ENCODE results near the gene PYCARD. TPM values are rescaled to one million over a fixed set of nuclear protein-coding genes. Genes with fewer than 3 reads are reported as not detected.
"Not testable (repeated sequence)": the region's sequence is repeated elsewhere in the genome, so short reads cannot be mapped to it uniquely, and the experiment has no call there.

PYCARD gene
- total RNA-seq = 20.3 TPM

DNA sequence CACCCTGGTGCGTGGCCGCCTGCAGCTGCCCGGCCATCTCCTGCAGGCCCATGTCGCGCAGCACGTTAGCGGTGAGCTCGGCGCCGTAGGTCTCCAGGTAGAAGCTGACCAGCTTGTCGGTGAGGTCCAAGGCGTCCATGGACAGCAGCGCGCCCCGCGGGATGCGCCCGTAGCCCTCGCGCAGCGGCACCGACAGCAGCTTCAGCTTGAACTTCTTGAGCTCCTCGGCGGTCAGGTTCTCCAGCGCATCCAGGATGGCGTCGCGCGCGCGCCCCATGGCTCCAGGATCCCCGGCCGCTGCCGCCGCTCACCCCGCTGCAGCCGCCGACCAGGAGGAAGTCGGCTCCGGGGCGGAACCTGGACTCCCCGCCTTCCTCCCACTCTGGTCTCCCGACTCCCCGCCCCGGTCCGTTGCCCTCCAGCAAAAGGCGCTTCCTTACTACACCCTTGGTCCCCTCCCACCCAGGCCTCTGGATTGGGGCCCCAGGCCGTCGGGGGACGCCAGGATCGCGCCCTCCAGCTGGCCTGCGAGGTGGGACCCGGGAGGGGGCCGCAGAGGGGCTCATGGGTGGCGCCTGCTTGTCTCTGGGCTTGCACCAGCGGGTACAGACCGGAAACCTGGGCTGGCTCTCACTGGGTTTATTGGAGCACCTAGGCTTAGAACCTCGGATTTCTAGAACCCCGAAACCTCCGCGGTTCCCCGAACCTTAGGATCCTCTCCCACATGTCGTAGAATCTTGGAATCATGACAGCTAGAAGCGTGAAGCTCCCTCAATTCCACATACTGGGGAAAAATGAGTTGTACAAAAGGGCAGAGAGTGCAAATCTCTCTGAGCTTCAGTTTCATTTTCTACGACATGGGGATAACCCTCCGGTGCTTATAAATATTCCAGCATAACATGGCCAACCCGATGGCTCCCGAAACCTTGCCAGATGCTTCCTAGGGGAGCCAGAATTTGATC lies at the start of gene PYCARD:
Gene PYCARD, minus strand, starts transcription at position 347 of the 962 bp plus-strand sequence. Its CDS starts 70 bp downstream, at position 277.
- intact Hi-C loops (cut with DNase I) = no loop called here
- peak; percentile 80 for DNase-seq (ENCODE audit: low spot score)
- ATAC-seq = peak; percentile 78

DNA sequence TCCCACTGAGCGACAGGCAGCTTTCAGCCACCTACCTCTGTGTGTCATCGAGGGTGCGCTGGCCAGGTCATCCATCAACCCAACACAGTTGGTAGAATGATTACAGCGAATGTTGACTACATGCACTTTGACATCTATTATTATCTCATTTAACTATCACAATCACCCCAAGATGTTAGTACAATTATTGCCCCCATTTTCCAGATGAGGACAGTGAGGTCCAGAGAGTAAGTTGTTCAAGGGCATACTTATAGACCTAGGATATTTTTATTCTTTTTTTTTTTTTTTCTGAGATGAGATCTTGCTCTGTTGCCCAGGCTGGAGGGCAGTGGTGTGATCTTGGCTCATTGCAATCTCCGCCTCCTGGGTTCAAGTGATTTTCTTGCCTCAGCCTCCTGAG lies 48.9 kb upstream of the PYCARD start:
- intact Hi-C loops (cut with DNase I) = no loop called here
- ATAC-seq (no peak), DNase-seq (ENCODE audit: low spot score) (no peak)

DNA sequence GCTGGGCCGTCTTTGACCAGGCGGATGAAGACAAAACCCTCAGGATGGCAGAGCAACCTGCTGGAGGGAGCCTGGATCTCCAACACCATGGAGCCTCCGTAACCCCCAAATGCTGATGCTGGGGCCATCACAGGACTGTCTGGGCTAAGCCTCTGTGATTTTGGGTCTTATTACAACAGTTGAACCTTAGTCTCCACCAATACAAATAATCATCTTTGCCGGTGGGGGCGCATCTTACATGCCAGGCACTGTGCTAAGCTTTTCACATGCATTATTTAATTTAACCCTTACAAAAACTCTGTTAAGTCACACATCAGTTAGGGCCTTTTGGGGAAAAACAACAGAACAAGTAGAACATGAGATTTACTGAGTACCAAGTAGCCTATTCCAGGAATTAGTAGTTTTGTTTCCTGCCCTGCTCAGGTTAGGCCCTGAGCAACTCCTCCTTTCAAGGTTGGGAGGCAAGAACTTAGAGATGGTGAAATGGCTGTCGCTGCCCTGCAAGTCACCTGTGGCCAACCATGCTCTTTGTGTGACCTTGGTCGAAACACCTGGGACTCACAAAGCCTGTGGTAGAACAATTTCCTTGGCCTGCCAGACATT lies 48.3 kb upstream of the PYCARD start:
- DNase-seq (ENCODE audit: low spot score) (no peak), ATAC-seq (no peak)
- intact Hi-C loops (cut with DNase I) = no loop called here

DNA sequence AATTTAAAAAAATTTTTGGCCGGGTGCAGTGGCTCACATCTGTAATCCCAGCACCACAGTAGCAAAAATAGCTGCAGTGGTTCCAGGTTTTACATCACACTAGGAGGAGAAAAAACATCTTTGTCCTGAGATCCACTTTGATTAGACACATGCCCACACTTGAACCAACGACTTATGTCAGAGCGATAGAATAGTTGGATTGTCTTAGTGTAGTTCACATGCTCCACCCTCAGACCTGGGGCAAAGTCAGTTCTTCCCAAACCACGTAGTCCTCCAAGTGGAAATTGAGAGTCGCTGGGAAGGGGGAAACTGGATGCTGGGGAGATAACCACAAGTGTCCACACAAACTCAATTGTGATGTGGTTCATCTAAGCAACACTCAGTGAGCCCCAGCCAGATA lies 45.8 kb upstream of the PYCARD start:
- ATAC-seq (no peak), DNase-seq (ENCODE audit: low spot score) (no peak)
- intact Hi-C loops (cut with DNase I) = no loop called here

DNA sequence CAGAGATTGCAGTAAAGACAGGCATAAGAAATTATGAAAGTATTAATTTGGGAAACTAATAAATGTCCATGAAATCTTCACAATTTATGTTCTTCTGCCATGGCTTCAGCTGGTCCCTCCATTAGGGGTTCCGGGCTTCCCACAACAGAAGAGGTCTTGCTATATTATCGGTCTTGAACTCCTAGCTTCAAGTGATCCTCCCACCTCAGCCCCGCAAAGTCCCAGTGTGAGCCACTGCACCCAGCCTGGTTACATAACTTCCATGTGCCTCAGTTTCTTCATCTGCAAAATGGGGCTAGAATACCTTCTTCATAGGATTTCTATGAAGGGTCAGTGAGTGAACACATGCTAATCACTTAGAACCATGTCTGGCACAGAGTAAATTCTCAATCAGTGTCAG lies 43.7 kb upstream of the PYCARD start:
- no peak for ATAC-seq
- intact Hi-C loops (cut with DNase I) = no loop called here
- no peak for DNase-seq (ENCODE audit: low spot score)

DNA sequence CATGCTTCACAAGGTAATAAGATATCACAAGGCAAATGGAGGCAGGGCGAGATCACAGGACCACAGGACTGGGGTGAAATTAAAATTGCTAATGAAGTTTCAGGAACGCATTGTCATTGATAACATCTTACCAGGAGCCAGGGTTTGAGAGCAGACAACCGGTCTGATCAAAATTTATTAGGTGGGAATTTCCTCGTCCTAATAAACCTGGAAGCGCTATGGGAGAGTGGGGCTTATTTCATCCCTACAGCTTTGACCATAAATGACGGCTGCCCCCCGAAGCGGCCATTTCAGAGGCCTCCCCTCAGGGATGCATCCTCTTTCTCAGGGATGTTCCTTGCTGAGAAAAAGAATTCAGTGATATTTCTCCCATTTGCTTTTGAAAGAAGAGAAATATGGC lies 43.0 kb upstream of the PYCARD start:
- intact Hi-C loops (cut with DNase I); ATAC-seq: not testable (repeated sequence)

DNA sequence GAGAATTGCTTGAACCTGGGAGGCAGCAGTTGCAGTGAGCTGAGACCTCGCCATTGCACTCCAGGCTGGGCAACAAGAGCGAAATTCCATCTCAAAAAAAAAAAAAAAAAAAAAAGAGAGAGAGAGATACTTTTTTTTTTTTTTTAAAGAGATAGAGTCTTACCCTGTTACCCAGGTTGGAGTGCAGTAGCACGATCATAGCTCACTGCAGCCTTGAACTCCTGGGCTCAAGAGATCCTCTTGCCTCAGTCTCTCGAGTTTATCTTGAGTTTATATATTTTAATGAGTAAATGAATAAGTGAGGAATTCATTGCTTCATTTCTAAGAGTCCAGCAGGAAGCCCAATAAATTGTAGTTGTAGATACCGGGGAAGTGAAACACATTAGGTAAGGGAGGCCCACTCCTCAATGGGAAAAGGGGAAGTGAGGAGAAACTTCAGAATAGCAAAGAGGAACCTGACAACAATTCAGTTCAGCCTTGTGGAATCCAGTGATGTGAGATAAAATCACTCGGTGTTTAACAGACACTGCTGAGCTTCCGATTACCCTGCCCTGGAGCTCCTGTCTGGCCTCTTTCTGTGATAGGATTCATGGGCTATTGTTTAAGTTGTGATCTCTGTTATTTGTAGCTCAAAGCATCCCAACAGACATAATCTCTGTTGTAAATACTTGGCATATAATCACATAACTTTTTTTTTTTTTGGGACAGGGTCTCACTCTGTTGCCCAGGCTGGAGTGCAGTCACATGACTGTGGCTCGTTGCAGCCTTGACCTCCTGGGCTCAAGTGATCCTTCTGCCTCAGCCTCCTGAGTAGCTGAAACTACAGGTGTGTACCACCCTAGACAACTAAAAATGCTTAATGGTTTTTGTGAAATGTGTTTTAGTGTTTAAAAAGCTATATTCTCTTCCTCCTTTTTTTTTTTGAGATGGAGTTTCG lies 41.4 kb upstream of the PYCARD start:
- ATAC-seq (peak; percentile 30), DNase-seq (ENCODE audit: low spot score) (no peak)
- intact Hi-C loops (cut with DNase I) = no loop called here

More for the DNA sequence above, 43.0 kb upstream of the PYCARD start:
- DNase-seq (ENCODE audit: low spot score) = not testable (repeated sequence)

DNA sequence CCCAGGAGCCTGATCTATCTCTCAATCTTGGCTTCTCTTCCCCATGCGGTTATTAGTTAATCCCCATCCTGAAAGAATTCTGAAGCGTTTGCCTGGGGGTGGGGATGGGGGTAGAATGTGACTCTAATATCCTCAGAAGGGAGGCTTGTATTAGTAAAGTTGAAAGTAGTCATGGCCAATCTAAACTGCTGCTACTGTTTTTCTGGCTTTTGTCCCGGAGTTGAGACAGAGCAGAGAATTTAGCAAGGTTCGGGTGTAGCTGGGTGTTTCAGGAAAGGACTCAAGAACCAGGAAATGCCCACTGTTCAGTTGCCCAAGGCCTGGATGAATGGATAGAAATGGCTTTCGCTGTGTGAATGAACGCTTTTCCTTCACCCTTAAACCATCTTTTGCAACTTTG lies 39.6 kb upstream of the PYCARD start:
- intact Hi-C loops (cut with DNase I) = no loop called here
- DNase-seq (ENCODE audit: low spot score) (no peak), ATAC-seq (no peak)

DNA sequence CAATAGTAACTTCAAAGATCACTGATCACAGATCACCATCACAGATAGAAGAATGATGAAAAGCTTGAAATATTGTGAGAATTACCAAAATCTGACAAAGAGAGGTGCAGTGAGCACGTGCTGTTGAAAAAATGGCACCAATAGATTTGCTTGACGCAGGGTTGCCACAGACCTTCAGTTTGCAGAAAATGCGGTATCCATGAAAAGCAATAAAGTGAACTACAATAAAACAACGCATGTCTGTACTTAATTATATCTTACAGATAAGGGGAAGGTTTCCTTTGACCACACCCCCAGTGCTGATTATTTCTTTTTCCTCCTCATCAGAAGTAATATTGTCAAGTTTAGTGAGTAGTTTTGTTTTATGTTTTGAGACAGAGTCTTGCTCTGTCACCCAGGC lies 35.5 kb upstream of the PYCARD start:
- ATAC-seq (no peak), DNase-seq (ENCODE audit: low spot score) (no peak)
- intact Hi-C loops (cut with DNase I) = no loop called here

DNA sequence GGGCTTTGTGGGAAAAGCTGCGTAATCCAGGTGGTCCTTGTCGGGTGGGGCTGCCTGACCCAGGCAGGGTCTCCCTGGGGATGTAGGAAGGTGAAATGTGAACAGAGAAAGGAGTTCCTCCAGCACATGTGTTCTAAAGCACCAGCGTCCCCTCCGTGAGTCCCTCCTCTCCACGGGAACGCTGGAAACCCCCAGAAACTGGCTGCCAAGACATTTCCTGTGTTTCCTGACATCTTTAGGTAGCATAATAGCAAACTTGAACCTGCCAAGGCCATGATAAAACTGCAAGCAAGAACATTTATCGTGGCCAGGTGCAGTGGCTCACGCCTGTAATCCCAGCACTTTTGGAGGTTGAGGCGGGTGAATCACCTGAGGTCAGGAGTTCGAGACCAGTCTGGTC lies 26.9 kb upstream of the PYCARD start:
- intact Hi-C loops (cut with DNase I) = no loop called here
- no peak for ATAC-seq
- no peak for DNase-seq (ENCODE audit: low spot score)

DNA sequence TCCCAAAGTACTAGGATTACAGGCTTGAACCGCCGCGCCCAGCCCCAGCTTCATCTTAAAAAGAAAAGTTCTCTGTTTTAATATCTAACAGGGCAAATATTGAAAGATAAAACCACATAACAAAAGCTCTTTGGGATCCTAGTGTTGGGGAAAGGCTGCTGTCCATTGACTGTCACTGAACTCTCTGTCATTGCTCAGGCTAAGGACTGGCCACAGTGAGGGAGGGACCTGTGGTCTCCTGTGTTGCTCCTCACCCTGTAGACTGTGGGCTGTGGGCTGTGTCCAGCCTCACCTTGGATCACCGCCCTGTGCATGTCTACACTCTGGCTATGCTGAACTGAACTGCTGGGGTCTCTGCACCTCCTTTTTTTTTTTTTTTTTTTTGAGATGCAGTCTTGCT lies 25.6 kb upstream of the PYCARD start:
- intact Hi-C loops (cut with DNase I) = no loop called here
- no peak for DNase-seq (ENCODE audit: low spot score)
- ATAC-seq = no peak

DNA sequence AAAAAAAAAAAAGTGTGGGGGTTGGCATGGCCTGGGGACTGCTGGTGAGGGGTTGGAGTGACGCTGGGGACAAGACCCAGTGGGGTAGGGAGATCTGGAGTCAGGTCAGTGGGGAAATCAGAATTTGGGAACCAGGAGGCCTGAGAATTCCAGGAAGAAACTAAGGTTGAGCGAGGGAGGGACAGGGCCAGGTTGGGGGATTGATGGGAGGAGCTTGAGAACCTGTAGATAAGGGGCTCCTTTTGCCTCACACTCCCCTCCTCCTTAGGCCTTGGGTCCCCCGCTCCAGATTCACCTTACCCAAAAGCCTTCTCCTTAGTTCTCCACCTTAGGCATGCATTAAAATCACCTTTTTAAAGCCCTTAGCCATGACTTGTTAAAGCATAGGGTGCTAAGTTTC lies 22.6 kb upstream of the PYCARD start:
- intact Hi-C loops (cut with DNase I) = no loop called here
- ATAC-seq = no peak
- no peak for DNase-seq (ENCODE audit: low spot score)

DNA sequence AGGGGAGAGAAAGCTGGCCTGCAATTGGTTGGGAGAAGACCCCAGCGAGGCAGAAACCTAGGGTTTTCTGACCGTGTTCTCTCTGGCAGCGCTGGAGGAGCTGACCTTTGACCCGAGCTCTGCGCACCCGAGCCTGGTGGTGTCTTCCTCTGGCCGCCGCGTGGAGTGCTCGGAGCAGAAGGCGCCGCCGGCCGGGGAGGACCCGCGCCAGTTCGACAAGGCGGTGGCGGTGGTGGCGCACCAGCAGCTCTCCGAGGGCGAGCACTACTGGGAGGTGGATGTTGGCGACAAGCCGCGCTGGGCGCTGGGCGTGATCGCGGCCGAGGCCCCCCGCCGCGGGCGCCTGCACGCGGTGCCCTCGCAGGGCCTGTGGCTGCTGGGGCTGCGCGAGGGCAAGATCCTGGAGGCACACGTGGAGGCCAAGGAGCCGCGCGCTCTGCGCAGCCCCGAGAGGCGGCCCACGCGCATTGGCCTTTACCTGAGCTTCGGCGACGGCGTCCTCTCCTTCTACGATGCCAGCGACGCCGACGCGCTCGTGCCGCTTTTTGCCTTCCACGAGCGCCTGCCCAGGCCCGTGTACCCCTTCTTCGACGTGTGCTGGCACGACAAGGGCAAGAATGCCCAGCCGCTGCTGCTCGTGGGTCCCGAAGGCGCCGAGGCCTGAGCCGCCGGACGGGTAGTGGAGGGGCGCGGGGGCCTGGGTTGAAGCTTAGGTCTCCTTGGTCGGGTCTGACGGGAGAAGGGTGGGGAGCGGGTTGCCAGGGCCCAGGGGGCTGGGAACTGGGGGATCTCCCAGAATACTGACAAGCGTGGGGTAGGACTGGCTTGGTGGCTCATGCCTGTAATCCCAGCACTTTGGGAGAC lies 21.8 kb upstream of the PYCARD start:
- intact Hi-C loops (cut with DNase I) = no loop called here
- no peak for ATAC-seq
- no peak for DNase-seq (ENCODE audit: low spot score)

DNA sequence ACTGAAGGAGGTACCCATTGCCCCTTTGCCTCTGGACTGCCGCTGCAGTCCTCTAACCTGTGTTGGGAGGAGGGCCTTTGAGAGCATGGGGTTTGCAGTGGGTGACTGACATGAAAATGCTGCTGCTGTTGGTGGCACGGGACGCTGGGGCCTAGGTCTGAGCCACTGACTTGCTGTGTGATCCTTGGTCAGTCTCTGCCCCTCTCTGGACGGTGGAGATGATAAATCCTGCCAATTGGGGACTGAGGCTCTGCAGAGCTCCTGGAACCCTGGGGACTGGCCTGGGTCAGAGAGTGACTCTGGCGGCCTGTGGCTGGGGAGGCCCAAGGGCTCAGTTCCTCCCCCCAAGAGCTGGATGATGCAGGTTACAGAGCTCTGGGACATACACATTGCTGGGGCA lies 20.5 kb upstream of the PYCARD start:
- ATAC-seq (no peak), DNase-seq (ENCODE audit: low spot score) (no peak)
- intact Hi-C loops (cut with DNase I) = no loop called here

DNA sequence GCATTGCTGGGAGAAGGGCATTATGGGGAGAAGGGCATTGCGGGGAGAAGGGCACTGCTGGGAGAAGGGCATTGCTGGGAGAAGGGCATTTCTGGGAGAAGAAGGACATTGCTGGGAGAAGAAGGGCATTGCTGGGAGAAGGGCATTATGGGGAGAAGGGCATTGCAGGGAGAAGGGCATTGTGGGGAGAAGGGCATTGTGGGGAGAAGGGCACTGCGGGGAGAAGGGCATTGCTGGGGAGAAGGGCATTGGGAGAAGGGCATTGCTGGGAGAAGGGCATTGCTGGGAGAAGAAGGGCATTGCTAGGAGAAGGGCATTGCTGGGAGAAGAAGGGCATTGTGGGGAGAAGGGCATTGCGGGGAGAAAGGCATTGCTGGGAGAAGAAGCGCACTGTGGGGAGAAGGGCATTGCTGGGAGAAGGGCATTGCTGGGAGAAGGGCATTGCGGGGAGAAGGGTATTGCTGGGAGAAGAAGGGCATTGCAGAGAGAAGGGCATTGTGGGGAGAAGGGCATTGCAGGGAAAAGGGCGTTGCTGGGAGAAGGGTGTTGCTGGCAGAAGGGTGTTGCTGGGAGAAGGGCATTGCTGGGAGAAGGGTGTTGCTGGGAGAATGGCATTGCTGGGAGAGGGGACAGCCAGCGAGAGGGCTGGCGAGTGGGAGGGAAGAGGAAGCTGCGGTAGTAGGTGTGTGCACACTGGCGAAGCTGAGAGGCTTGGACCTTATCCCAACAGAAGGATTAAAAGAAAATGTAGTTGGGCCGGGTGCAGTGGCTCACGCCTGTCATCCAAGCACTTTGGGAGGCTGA lies 19.0 kb upstream of the PYCARD start:
- DNase-seq (ENCODE audit: low spot score) (no peak), ATAC-seq (no peak)
- intact Hi-C loops (cut with DNase I) = no loop called here

DNA sequence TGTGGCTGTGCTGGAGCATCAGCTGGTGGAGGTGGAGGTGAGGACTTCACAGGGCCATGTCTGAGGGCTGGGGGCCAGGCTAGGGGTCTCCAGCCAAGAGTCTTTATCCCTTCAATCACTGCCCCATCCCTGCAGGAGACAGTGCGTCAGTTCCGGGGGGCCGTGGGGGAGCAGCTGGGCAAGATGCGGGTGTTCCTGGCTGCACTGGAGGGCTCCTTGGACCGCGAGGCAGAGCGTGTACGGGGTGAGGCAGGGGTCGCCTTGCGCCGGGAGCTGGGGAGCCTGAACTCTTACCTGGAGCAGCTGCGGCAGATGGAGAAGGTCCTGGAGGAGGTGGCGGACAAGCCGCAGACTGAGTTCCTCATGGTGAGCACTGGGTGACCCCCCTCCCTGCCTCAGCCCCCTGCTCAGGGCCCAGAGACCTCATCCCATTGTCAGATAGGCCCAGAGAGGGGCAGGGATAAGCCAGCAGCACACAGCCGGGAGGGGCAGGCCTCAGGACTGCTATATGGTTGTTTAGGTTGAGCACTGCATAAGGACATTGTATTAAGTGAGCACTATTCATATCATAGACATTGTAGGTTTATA lies 16.7 kb upstream of the PYCARD start:
- intact Hi-C loops (cut with DNase I) = loop anchor here (5.0 kb wide), 1 partner anchor 617 kb away; no protein-coding TSS in a partner anchor
- ATAC-seq = no peak
- no peak for DNase-seq (ENCODE audit: low spot score)

DNA sequence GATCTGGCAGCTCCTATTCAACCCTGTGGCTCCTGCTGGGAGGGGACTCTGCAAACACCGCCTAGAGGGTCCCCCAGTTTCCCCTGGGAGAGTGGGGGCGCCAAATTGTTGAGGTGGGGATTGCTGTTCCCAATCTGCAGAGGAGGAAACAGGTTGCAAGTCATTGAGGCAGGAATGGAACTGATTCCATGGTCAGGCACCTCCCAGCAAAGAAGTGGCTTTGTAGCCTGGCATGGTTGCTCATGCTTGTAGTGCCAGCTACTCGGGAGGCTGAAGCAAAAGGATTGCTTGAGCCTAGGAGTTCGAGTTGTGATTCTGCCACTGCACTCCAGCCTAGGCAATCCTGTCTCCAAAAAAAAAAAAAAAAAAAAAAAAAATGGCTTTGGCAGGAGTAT lies 14.6 kb upstream of the PYCARD start:
- DNase-seq (ENCODE audit: low spot score) (no peak), ATAC-seq (no peak)
- intact Hi-C loops (cut with DNase I) = loop anchor here (5.0 kb wide), 1 partner anchor 615 kb away; no protein-coding TSS in a partner anchor

All from sciatic nerve (tissue), 2 donors.